Bronchial epithelial cell (primary cell): ENCODE measurements around the gene EML6. TPM values are rescaled to one million over a fixed set of nuclear protein-coding genes. Genes with fewer than 3 reads are reported as not detected.

ENCODE experiments used
- DNase-seq: peaks from one replicate; pipeline ENCODE4 v3.0.0-alpha.2; 2010; ENCODE audit warnings: low read depth
- FAIRE-seq: peaks from 2 replicates; lab custom pipeline; 2011; peaks lifted over from hg19 to GRCh38; lab: Jason Lieb, UNC
- H3K27me3 ChIP-seq: 2 replicates; pipeline ENCODE4 v1.5.1; 2011; ENCODE audit warnings: low read length; ENCODE audit not compliant: control insufficient read depth, insufficient read depth
- H3K36me3 ChIP-seq: 2 replicates; pipeline ENCODE4 v1.5.1; 2011; ENCODE audit warnings: low read length; ENCODE audit not compliant: control insufficient read depth, insufficient read depth
- H3K4me3 ChIP-seq: 2 replicates; pipeline ENCODE4 v1.5.1; 2011; ENCODE audit warnings: mild to moderate bottlenecking, low read depth, low read length, control low read depth
- CTCF ChIP-seq: IDR thresholded peaks from 2 replicates; pipeline ENCODE4 v1.5.1; 2011; ENCODE audit warnings: mild to moderate bottlenecking, moderate library complexity, low read length, control low read depth, inconsistent platforms; ENCODE audit not compliant: insufficient read depth, severe bottlenecking
- total RNA-seq: library from RNA; depleted of rRNA; stranded (reverse); fragments of >200 nt; gene quantifications from 2 replicates; pipeline ENCODE4 v1.2.1, GENCODE V29; 2014

The EML6 gene
- total RNA-seq, 1 donor from 2014 or later = 0.53 TPM

DNA sequence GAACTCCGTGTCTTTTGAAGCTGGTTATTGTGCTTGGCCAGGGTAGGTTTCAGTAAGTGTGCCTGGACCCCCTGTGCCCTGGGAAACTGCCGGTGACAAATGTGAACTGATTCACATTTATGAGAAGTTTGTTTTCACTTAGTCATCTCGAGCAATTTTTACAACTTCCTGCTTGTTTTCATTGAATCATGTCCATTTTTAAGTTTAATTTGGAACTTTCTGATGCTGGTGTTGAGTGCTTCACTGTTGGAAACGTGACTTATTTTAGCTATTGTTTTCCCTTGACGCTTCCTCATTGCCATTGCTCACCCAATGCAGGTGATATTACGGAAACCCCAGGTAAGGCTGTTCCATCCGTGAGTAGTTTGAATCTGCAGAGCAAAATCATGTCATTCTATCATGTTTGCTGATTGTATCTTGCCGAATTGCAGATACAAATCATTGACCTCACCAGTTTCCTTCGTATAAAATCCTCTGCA is 229.6 kb downstream of the EML6 start:
- Histone ChIP-seq H3K36me3 (no peaks in the 10 kb centered on the region), H3K27me3 (no peaks in the 10 kb centered on the region), H3K4me3 (no peak overlapping the region)
- FAIRE-seq (no peak), DNase-seq (peak; percentile 22)
- no peak for TF ChIP-seq CTCF

DNA sequence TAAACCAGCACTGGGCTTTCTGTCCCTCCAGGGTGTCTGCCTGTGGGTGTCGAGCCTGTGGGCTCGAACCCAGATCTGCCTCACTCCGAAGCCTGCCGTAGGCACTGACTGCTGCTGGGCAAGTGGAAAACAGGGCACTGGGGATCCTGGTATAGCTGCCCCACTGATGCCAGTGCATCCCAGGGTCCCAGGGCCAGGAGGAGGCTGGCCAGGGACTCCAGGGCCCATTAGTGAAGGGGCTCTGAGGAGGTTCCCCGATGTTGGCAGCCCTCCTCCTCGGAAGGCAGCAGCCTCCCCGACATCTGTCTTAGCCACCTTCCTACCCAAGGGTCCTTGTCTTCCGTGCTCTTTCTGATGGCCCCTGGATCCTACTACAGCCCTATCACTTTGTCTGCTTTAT is 230.7 kb downstream of the EML6 start:
- no peak for TF ChIP-seq CTCF
- FAIRE-seq (no peak), DNase-seq (no peak)
- Histone ChIP-seq H3K27me3 (no peaks in the 10 kb centered on the region), H3K36me3 (no peaks in the 10 kb centered on the region), H3K4me3 (no peak overlapping the region)

DNA sequence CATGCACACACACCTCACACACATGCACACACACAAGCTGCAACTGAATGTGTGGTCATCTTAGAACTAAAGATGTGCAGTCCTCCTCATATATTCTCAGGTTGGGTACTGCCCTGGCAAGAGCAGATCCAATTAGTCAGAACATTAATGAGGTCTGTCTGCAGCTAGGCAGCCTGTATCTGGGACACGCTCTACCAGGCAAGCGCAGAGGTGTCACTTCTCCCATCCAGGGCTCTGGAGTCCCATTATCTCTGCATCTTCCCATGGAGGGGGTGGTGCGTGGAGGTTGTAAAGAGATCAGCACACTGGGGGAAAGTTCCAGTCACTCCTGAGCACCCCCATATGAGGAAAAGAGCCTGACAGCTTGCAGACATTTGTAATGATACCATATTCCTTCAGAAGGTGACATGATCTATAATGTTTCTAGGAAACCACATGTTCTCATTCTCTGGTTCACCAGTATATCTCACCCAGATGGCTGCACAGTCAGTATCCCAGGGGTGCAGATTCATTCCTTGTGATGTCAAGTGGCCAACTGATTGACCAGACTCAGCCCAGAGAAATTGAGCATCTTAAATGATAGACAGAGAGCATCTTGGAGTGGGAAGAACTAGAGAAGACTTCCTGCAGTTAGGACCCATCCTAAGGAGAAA is 231.4 kb downstream of the EML6 start:
- TF ChIP-seq CTCF = no peak
- Histone ChIP-seq H3K27me3 (no peaks in the 10 kb centered on the region), H3K4me3 (no peak overlapping the region), H3K36me3 (no peaks in the 10 kb centered on the region)
- DNase-seq (no peak), FAIRE-seq (no peak)

- no peaks in the 10 kb centered on the region for H3K36me3 ChIP-seq
- no peak for TF ChIP-seq CTCF
- H3K4me3 ChIP-seq = no peak overlapping the region
- no peak for DNase-seq
- no peaks in the 10 kb centered on the region for H3K27me3 ChIP-seq
- FAIRE-seq = no peak
Observed at GRCh38 chr2:54955358-54956110, 232.1 kb downstream of the EML6 start.

- H3K27me3 ChIP-seq = no peaks in the 10 kb centered on the region
- DNase-seq = peak; percentile 29
- no peak overlapping the region for H3K4me3 ChIP-seq
- no peak for TF ChIP-seq CTCF
- no peak for FAIRE-seq
- H3K36me3 ChIP-seq = no peaks in the 10 kb centered on the region
Observed at GRCh38 chr2:54956111-54956627, 232.7 kb downstream of the EML6 start.
